Retinal pigment epithelial cell (primary cell): Measurements from ENCODE around the gene BTBD10.

Source experiments
- DNase-seq: peaks from one replicate; pipeline ENCODE4 v3.0.0-alpha.2; 2010; ENCODE audit warnings: low read depth
- H3K4me3 ChIP-seq: 2 replicates; pipeline ENCODE4 v1.5.1; 2011; ENCODE audit warnings: mild to moderate bottlenecking, low read length, control low read depth, moderate library complexity
- TF ChIP-seq, protein P1 (sequence below): conservative IDR thresholded peaks from 2 replicates; pipeline ENCODE4 v1.5.1; 2011; ENCODE audit warnings: low read depth, low read length, control low read depth, inconsistent platforms

The BTBD10 gene

DNA sequence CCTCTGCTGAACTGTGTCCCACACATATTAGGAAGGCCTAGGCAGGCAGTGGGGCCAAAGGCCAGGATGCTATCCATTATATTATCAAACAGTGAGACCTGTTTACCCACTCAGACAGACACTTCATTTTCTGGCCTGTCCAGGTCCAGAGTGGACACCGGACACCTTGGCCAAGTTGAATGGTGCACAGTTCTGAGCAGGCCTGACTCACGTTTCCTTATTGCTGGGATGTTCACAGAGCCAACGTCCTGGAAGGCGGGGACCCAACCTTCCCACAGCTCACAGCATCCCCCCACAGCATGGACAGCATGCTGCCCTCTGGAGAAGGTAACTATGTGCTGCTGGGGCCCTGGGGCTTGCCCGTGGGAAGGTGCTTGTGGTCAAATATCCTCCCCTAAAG is 86.6 kb downstream of the BTBD10 start:
- DNase-seq: no peak
- TF ChIP-seq, protein P1, sequence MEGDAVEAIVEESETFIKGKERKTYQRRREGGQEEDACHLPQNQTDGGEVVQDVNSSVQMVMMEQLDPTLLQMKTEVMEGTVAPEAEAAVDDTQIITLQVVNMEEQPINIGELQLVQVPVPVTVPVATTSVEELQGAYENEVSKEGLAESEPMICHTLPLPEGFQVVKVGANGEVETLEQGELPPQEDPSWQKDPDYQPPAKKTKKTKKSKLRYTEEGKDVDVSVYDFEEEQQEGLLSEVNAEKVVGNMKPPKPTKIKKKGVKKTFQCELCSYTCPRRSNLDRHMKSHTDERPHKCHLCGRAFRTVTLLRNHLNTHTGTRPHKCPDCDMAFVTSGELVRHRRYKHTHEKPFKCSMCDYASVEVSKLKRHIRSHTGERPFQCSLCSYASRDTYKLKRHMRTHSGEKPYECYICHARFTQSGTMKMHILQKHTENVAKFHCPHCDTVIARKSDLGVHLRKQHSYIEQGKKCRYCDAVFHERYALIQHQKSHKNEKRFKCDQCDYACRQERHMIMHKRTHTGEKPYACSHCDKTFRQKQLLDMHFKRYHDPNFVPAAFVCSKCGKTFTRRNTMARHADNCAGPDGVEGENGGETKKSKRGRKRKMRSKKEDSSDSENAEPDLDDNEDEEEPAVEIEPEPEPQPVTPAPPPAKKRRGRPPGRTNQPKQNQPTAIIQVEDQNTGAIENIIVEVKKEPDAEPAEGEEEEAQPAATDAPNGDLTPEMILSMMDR: no peak
- H3K4me3 ChIP-seq: no peak overlapping the region

DNA sequence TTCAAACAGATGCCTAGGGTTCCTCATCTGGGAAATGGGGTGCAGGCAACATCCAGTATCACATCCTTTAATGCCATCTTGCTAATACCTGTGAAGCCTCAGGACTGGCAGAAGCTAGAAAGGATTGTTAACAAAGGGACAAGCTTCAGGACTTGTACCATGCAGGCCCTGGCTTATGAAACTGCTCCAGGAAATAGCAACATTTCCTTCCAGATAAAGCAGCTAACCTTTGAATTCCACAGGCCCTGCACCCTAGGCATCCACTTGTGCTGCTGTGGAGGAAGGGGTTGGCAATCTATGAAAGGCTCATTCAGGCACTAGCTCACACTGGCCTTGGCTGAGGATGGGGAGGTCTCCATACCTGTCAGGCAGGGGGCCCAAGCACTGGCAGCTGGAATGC is 87.2 kb downstream of the BTBD10 start:
- DNase-seq: no peak
- no peak overlapping the region for H3K4me3 ChIP-seq
- TF ChIP-seq, protein P1: no peak

DNA sequence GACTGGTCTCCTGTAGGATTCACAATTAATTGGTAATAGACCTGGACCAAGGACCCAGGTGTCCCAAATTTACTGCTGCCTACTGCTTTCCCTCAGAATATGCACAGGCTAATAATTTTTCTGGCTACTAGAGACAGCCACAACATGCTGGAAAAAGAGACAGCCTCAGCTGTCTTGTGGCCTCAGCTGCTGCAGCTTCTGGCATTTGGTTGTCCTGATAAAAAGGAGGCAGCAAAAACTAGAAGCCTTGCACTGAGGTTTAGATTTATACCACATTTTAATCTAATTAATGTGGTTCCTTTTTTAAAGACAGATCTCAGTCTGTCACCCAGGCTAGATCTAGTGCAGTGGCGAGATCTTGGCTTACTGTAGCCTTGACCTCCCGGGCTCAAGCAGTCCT is 89.8 kb downstream of the BTBD10 start:
- H3K4me3 ChIP-seq: no peak overlapping the region
- DNase-seq: no peak
- TF ChIP-seq, protein P1: no peak

DNA sequence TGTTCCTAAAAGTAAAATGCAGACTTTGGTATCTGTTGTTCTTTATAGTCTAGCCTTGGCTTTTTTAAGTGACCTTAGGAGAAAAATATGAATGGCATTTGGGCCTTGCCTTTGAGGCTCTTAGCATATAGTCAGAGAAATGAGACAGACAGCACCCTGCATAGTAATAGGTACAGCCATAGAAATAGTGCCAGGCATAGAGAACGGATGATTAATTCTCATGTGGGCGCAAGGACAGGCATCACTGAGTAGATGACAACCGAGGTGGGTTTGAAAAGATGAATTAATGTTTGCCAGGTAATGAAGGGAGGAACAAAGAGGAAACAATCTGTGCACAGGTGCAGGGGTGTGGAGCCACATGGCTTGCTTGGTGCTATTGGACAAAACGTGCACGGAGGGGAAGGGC is 95.0 kb downstream of the BTBD10 start:
- no peak overlapping the region for H3K4me3 ChIP-seq
- TF ChIP-seq, protein P1: no peak
- peak; percentile 40 for DNase-seq

DNA sequence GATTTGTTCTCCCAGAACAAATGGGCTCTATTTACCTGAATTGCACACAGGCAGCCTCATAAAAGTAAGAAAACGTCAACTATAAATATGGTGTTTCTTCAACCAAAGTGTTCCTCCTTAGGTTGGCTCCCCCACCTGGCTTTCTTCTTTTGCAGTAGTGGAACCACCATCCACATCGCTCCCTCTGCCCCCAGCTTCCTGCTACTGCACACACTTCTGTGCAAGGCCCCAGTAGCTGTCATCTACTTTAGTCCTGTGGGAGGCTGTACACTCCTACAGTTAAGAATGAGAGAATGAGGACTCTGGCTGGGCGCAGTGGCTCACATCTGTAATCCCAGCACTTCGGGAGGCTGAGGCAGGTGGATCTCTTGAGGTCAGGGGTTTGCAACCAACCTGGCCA is 95.9 kb downstream of the BTBD10 start:
- TF ChIP-seq, protein P1: no peak
- H3K4me3 ChIP-seq: no peak overlapping the region
- DNase-seq: no peak

DNA sequence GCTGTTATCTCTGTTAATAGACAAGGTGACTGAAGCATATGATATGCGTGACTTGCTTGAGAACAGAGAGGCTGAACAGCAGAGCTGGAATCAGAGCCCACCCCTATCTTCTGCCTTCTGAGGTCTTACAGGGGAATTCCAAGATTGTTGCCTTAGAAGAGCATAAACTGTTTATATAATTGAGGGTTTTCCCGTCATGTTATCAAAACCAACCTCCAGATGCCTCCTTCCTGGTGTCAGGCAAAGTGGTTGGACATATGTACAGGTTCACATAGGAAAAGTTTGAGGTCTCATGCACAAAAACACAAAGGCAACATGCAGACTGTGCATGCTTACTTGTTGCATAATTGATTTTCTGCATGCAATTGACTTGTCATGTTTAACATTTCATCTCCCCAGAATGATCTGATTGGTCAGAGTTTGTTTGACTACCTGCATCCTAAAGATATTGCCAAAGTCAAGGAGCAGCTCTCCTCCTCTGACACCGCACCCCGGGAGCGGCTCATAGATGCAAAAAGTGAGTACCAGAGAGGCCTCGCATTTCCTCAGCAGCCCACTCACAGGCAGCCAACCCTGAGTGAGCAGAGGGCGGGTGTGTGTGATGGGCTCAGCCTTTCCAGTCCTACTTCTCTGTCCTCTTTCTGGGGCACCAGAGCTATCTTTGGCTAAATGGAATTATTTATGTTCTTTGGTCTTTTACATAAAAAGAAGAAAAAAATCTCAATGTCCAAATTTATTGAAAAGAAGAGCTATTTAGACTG is 96.6 kb downstream of the BTBD10 start:
- TF ChIP-seq, protein P1: no peak
- H3K4me3 ChIP-seq: no peak overlapping the region
- no peak for DNase-seq

DNA sequence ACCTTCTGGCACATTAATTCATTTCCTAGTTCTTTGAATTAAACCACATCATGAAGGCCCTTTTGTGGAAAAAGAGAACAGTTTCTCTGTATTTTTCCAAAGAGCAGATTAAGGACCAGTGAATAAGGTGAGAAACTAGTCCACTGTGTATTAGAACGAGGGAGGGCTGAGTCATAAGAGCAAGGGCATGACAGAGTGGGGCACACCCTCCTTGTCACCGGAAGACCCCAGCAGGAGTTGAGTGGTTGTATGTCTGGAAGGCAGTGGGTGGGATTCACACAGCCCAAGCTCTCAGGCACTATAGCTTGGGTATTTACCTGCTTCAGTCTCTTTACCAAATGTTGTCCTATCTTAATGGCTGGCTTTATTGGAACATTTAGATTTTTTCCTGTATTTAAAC is 98.6 kb downstream of the BTBD10 start:
- TF ChIP-seq, protein P1: no peak

More for the DNA sequence above, 98.6 kb downstream of the BTBD10 start:
- DNase-seq: no peak
- H3K4me3 ChIP-seq: no peak overlapping the region
